ENCODE results near the gene MS4A14. TPM values are rescaled to one million over a fixed set of nuclear protein-coding genes. Genes with fewer than 3 reads are reported as not detected.

MS4A14 gene
- total RNA-seq (2021; fragmentation: NEBNext Ultra II Directional; extraction: Animal tissue kit (Norgen Biotek cat#: 25700)) (not detected in 2 replicates), polyA plus RNA-seq (2011; rRNA removed) (not detected in 2 replicates), polyA minus RNA-seq (2011; rRNA and poly(A)+ RNA removed) (not detected in 2 replicates)
- not detected for polyA plus RNA-seq (2011; cell fraction: cytosol; rRNA removed)
- not detected for polyA plus RNA-seq (2011; cell fraction: nucleus; rRNA removed)
- not detected in 4 replicates for polyA plus RNA-seq (2012, experiment 1 of 2)
- not detected for polyA plus RNA-seq (2012, experiment 2 of 2)
- polyA plus RNA-seq (2013, experiment 1 of 2) = not detected
- polyA plus RNA-seq (2013, experiment 2 of 2) = 0.02 TPM
- polyA minus RNA-seq (2011; cell fraction: cytosol; rRNA and poly(A)+ RNA removed) = not detected
- polyA minus RNA-seq (2011; cell fraction: nucleus; rRNA and poly(A)+ RNA removed) = not detected
- long read RNA-seq, experiment 1 = 0 reads
- long read RNA-seq, experiment 2 = 0 reads

GRCh38 chr11:60396382-60396781 is at the start of gene MS4A14:
TSS of gene MS4A14 (plus strand) at chr11:60396459. CDS start at chr11:60396579, 120 bp downstream.
- Histone ChIP-seq H2BK20ac (ENCODE audit: low read length) (no peak within 1 kb of the TSS), H3K23me2 (ENCODE audit: low read depth, low read length) (no peaks in the 10 kb centered on the region), H3K4me3 (ENCODE audit: extremely low read depth in 1 of 4, insufficient read depth in 2 of 4, low read depth in 3 of 4, low read length in 4 of 4) (no peak within 1 kb of the TSS), H4K91ac (replicated peaks; ENCODE audit: insufficient read length, low read length) (no peak within 1 kb of the TSS), H3K56ac (replicated peaks; ENCODE audit: insufficient read length, low read depth, low read length) (no peak within 1 kb of the TSS), H3K4me2 (ENCODE audit: insufficient read depth in 1 of 2, low read depth in 2 of 2, low read length in 2 of 2) (no peak within 1 kb of the TSS), H3K23ac (ENCODE audit: insufficient read length) (no peak within 1 kb of the TSS), H4K8ac (ENCODE audit: extremely low read depth, insufficient read depth, low read length) (no peak within 1 kb of the TSS), H3K18ac (ENCODE audit: extremely low read depth, low read length) (no peak within 1 kb of the TSS), H3K9me3 (ENCODE audit: insufficient read depth in 2 of 2, low read depth in 1 of 2, low read length in 1 of 2) (no peaks in the 10 kb centered on the region), H4K5ac (ENCODE audit: insufficient read length, low read depth, low read length) (no peak within 1 kb of the TSS), H2BK120ac (replicated peaks; ENCODE audit: low read depth, low read length) (no peak within 1 kb of the TSS), H3K27me3 (replicated peaks in 1 of 4; ENCODE audit: control insufficient read depth in 3 of 4, extremely low read depth in 1 of 4, insufficient read depth in 3 of 4, low read length in 3 of 4) (no peaks in the 10 kb centered on the region), H2BK15ac (ENCODE audit: low read length) (no peak within 1 kb of the TSS), H3K79me1 (ENCODE audit: low read depth, low read length) (no peaks in the 10 kb centered on the region), H2AK5ac (ENCODE audit: low read depth, low read length) (no peak within 1 kb of the TSS), H3K79me2 (ENCODE audit: control insufficient read depth in 1 of 2, insufficient read depth in 2 of 2, low read length in 2 of 2) (no peaks in the 10 kb centered on the region), H3K36me3 (ENCODE audit: control insufficient read depth in 2 of 4, insufficient read depth in 4 of 4, low read length in 3 of 4) (no peaks in the 10 kb centered on the region), H3K27ac (ENCODE audit: low read depth, low read length) (no peak within 1 kb of the TSS), H4K20me1 (replicated peaks in 1 of 2; ENCODE audit: control insufficient read depth in 1 of 2, insufficient read depth in 2 of 2, low read length in 2 of 2) (no peaks in the 10 kb centered on the region), H3K9ac (replicated peaks in 1 of 4; ENCODE audit: extremely low read depth in 1 of 4, low read depth in 3 of 4, low read length in 3 of 4) (no peak within 1 kb of the TSS), H3K4ac (replicated peaks; ENCODE audit: insufficient read length, low read depth, low read length) (no peak within 1 kb of the TSS), H2BK5ac (ENCODE audit: low read depth, low read length) (no peak within 1 kb of the TSS), H3K14ac (ENCODE audit: insufficient read length) (no peak within 1 kb of the TSS), H3K4me1 (replicated peaks in 1 of 4; ENCODE audit: control insufficient read depth in 3 of 4, insufficient read depth in 4 of 4, low read length in 3 of 4) (0 out of 7 replicates have a peak, but pooled peaks cover 0 to 2% (median 0%) of the 10 kb centered on the region in 4 experiments), H2BK12ac (ENCODE audit: low read depth, low read length) (no peak within 1 kb of the TSS), H2AFZ (ENCODE audit: low read length) (no peak within 1 kb of the TSS)
- WGBS, 2 experiments (ENCODE audit: extremely low coverage in 1 of 2, insufficient coverage in 1 of 2, insufficient read length in 1 of 2, insufficient replicate concordance in 2 of 2, low coverage in 1 of 2, low lambda C conversion rate in 2 of 2, missing lambda C conversion rate in 1 of 2) = 78% methylated on average over 3 of the region's 3 CpGs; no CpG with 5 or more reads in 1 of the 2 experiments
- ChIA-PET CTCF (ENCODE audit: partially characterized antibody) (interaction anchor here (1.1 to 2.3 kb wide), 4 partner anchors 31 to 192 kb away, joined by 3 to 11 read pairs (median 4); no protein-coding TSS in a partner anchor), POLR2A (ENCODE audit: partially characterized antibody) (no interaction called here)
- no peak for FAIRE-seq
- no peak for DNase-seq (ENCODE audit: low read depth in 1 of 2, low spot score in 2 of 2)
- TF ChIP-seq EGR1 (IDR thresholded peaks at IDR 0.05; ENCODE audit: borderline replicate concordance, low read depth, low read length) (no peak), KDM4A (IDR thresholded peaks at IDR 0.05; ENCODE audit: low read depth, low read length, severe bottlenecking) (no peak), EP300 (IDR thresholded peaks at IDR 0.05; ENCODE audit: borderline replicate concordance in 1 of 2, low read depth in 2 of 2, low read length in 2 of 2) (no peak), RBBP5 (IDR thresholded peaks at IDR 0.05; ENCODE audit: borderline replicate concordance, low read depth, low read length) (no peak), CTBP2 (IDR thresholded peaks at IDR 0.05; ENCODE audit: borderline replicate concordance, insufficient read depth, insufficient read length, low read length) (no peak), TEAD4 (IDR thresholded peaks at IDR 0.05; ENCODE audit: low read depth, low read length) (no peak), TAF7 (optimal IDR thresholded peaks at IDR 0.05; ENCODE audit: borderline replicate concordance, low read depth, low read length) (no peak), KDM1A (IDR thresholded peaks at IDR 0.05; ENCODE audit: borderline replicate concordance, low read length) (no peak), TAF1 (IDR thresholded peaks at IDR 0.05; ENCODE audit: low read depth, low read length) (no peak), CHD1 (IDR thresholded peaks at IDR 0.05; ENCODE audit: low read depth, low read length) (no peak), RXRA (IDR thresholded peaks at IDR 0.05; ENCODE audit: insufficient read depth, low read depth, low read length) (no peak), EZH2 (IDR thresholded peaks at IDR 0.05; ENCODE audit: low read depth, low read length, severe bottlenecking) (no peak)

All from H1 (cell line).